ENCODE data around the gene BCAS3.

DNA sequence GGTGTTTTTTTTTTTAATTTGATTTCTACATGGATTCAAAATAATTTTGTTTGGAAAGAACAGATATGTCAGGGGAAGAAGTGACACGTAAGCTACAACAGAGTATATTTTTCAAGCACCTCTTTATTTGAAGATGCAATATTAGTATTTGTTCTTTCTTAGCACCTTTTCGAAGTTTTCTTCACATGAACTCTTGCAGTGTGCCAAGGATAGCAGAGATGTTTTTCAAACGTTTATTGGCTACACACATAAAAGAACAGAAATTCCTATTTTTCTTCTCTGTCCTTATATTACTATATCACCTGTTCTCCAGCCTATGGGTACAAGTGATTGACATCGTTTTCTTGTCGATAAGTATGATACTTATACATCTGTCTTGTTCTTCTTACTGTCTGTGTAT, 529.3 kb downstream of the BCAS3 start:
- TF ChIP-seq POLR2A (IDR thresholded peaks at IDR 0.05; ENCODE audit: low read depth, low read length) (no peak), POLR2AphosphoS5 (IDR thresholded peaks at IDR 0.05; ENCODE audit: low read depth, low read length) (no peak)
